IMR-90 (cell line): Measurements from ENCODE around the gene KCTD13. TPM values are rescaled to one million over a fixed set of nuclear protein-coding genes. Genes with fewer than 3 reads are reported as not detected.

Experiments used
- ATAC-seq: fragments of 200-7000 bp; cut with Tn5 transposase; 2 replicates; pipeline ENCODE4 v1.9.1; 2020; ENCODE audit warnings: low read depth, mild to moderate bottlenecking, moderate library complexity
- BruUV-seq: library from RNA; stranded (reverse); fragments of 400-500 nt; replicated peaks from 2 replicates; lab custom pipeline; 2021; lab: Mats Ljungman, UMichigan
- CTCF ChIA-PET: fragments of 300-600 bp; formaldehyde crosslinking; extraction: SDS; loops from one replicate; lab custom pipeline; 2021; ENCODE audit warnings: antibody characterized with exemption; lab: Yijun Ruan, JAX
- POLR2A ChIA-PET: fragments of 300-600 bp; sonication (Branson Sonifier 250); formaldehyde crosslinking; loops from one replicate; lab custom pipeline; 2022; ENCODE audit warnings: antibody characterized with exemption; ENCODE audit not compliant: unreplicated experiment; lab: Charles Lee
- DNase-seq: peaks from one replicate; pipeline ENCODE4 v3.0.0; 2013
- H2AFZ ChIP-seq: replicated peaks from 2 replicates; pipeline ENCODE3; 2013; ENCODE audit warnings: low read length, mild to moderate bottlenecking; ENCODE audit not compliant: poor library complexity
- H2AK5ac ChIP-seq: 2 replicates; pipeline ENCODE4 v1.6.1; 2013; ENCODE audit warnings: low read depth, low read length, inconsistent platforms
- H2AK9ac ChIP-seq: replicated peaks from 2 replicates; pipeline ENCODE3; 2013; ENCODE audit warnings: mild to moderate bottlenecking, low read depth, low read length, moderate library complexity; ENCODE audit not compliant: poor library complexity
- H2BK120ac ChIP-seq: 2 replicates; pipeline ENCODE4 v1.6.1; 2013; ENCODE audit warnings: low read depth, low read length, inconsistent platforms
- H2BK15ac ChIP-seq: 3 replicates; pipeline ENCODE4 v1.6.1; 2013; ENCODE audit warnings: low read depth, low read length, inconsistent platforms
- H2BK20ac ChIP-seq: 2 replicates; pipeline ENCODE4 v1.6.1; 2013; ENCODE audit warnings: low read depth, mild to moderate bottlenecking, inconsistent platforms, low read length, moderate library complexity
- H2BK5ac ChIP-seq: 2 replicates; pipeline ENCODE4 v1.6.1; 2013; ENCODE audit warnings: mild to moderate bottlenecking, low read depth, low read length, inconsistent platforms; ENCODE audit not compliant: poor library complexity, severe bottlenecking
- H3K14ac ChIP-seq: replicated peaks from 2 replicates; pipeline ENCODE4 v1.6.1; 2013; ENCODE audit warnings: low read depth, low read length, inconsistent platforms
- H3K18ac ChIP-seq: 2 replicates; pipeline ENCODE4 v1.6.1; 2013; ENCODE audit warnings: low read depth, low read length, control low read depth
- H3K23ac ChIP-seq: 2 replicates; pipeline ENCODE4 v1.6.1; 2013; ENCODE audit warnings: low read depth, low read length, inconsistent platforms
- H3K27ac ChIP-seq: 2 replicates; pipeline ENCODE4 v1.5.1; 2013; ENCODE audit warnings: mild to moderate bottlenecking, control low read depth, low read length; ENCODE audit not compliant: insufficient read depth
- H3K27me3 ChIP-seq: 2 replicates; pipeline ENCODE4 v1.6.1; 2013; ENCODE audit warnings: low read length; ENCODE audit not compliant: control insufficient read depth, insufficient read depth
- H3K36me3 ChIP-seq: 2 replicates; pipeline ENCODE4 v1.6.1; 2013; ENCODE audit warnings: low read length, mixed read lengths; ENCODE audit not compliant: control insufficient read depth, insufficient read depth
- H3K4ac ChIP-seq: 2 replicates; pipeline ENCODE4 v1.6.1; 2013; ENCODE audit warnings: low read depth, low read length, inconsistent platforms
- H3K4me1 ChIP-seq: 2 replicates; pipeline ENCODE4 v1.6.1; 2013; ENCODE audit warnings: low read length, mixed read lengths; ENCODE audit not compliant: control insufficient read depth, insufficient read depth
- H3K4me2 ChIP-seq: 2 replicates; pipeline ENCODE4 v1.6.1; 2013; ENCODE audit warnings: low read depth, mild to moderate bottlenecking, control low read depth, low read length, moderate library complexity
- H3K4me3 ChIP-seq: 2 replicates; pipeline ENCODE4 v1.5.1; 2013; ENCODE audit warnings: low read depth, mild to moderate bottlenecking, control low read depth, low read length, moderate library complexity; ENCODE audit not compliant: insufficient read depth
- H3K56ac ChIP-seq: 2 replicates; pipeline ENCODE4 v1.6.1; 2013; ENCODE audit warnings: low read length, inconsistent platforms; ENCODE audit not compliant: insufficient read depth; ENCODE audit errors: extremely low read depth
- H3K79me1 ChIP-seq, 2 experiments: 2 replicates each; pipeline ENCODE4 v1.6.1; 2013; ENCODE audit warnings: low read length in 2 of 2, inconsistent platforms in 1 of 2, low read depth in 1 of 2
- H3K9ac ChIP-seq: 2 replicates; pipeline ENCODE4 v1.6.1; 2013; ENCODE audit warnings: low read depth, low read length, control low read depth
- H3K9me1 ChIP-seq: 2 replicates; pipeline ENCODE4 v1.6.1; 2013; ENCODE audit warnings: low read length, inconsistent platforms; ENCODE audit not compliant: insufficient read depth
- H3K9me3 ChIP-seq: 2 replicates; pipeline ENCODE4 v1.6.1; 2013; ENCODE audit warnings: low read length; ENCODE audit not compliant: control insufficient read depth, insufficient read depth
- H4K20me1 ChIP-seq: 2 replicates; pipeline ENCODE4 v1.6.1; 2013; ENCODE audit warnings: low read length, inconsistent platforms; ENCODE audit not compliant: insufficient read depth
- H4K5ac ChIP-seq: 2 replicates; pipeline ENCODE4 v1.6.1; 2013; ENCODE audit warnings: mild to moderate bottlenecking, low read depth, low read length, control low read depth
- H4K8ac ChIP-seq, 2 experiments: 2 replicates each; pipeline ENCODE4 v1.6.1; 2013; ENCODE audit warnings: low read depth in 2 of 2, low read length in 2 of 2, control low read depth in 1 of 2, inconsistent platforms in 1 of 2
- H4K91ac ChIP-seq: 2 replicates; pipeline ENCODE4 v1.6.1; 2013; ENCODE audit warnings: low read depth, low read length, inconsistent platforms; ENCODE audit not compliant: insufficient read depth
- BHLHE40 ChIP-seq: fragments of 150-350 bp; IDR thresholded peaks from 2 replicates; pipeline ENCODE4 v1.6.1; 2016; ENCODE audit warnings: mild to moderate bottlenecking, low read depth, low read length
- CEBPB ChIP-seq: IDR thresholded peaks from 2 replicates; pipeline ENCODE4 v1.6.1; 2012; ENCODE audit warnings: low read depth, low read length, improper control_type of control experiment
- CHD1 ChIP-seq: IDR thresholded peaks from 2 replicates; pipeline ENCODE4 v1.6.1; 2012; ENCODE audit warnings: low read depth, low read length, improper control_type of control experiment
- CTCF ChIP-seq: conservative IDR thresholded peaks from 2 replicates; pipeline ENCODE4 v1.5.1; 2012; ENCODE audit warnings: mild to moderate bottlenecking, low read depth, low read length, improper control_type of control experiment
- ELK1 ChIP-seq: fragments of 150-350 bp; IDR thresholded peaks from 2 replicates; pipeline ENCODE4 v1.6.1; 2016; ENCODE audit warnings: low read depth, mild to moderate bottlenecking, low read length, moderate library complexity, borderline replicate concordance
- FOS ChIP-seq: fragments of 150-350 bp; IDR thresholded peaks from 2 replicates; pipeline ENCODE4 v1.6.1; 2016; ENCODE audit warnings: low read depth, low read length
- MAFK ChIP-seq: IDR thresholded peaks from 2 replicates; pipeline ENCODE4 v1.6.1; 2012; ENCODE audit warnings: low read depth, low read length, improper control_type of control experiment
- MAZ ChIP-seq: IDR thresholded peaks from 2 replicates; pipeline ENCODE4 v1.6.1; 2012; ENCODE audit warnings: low read depth, mild to moderate bottlenecking, low read length, improper control_type of control experiment, moderate library complexity, borderline replicate concordance
- MXI1 ChIP-seq: IDR thresholded peaks from 2 replicates; pipeline ENCODE4 v1.6.1; 2012; ENCODE audit warnings: low read depth, mild to moderate bottlenecking, low read length, moderate library complexity, borderline replicate concordance
- NFE2L2 ChIP-seq: fragments of 150-350 bp; IDR thresholded peaks from 2 replicates; pipeline ENCODE4 v1.6.1; 2016; ENCODE audit warnings: low read depth, mild to moderate bottlenecking, low read length
- POLR2A ChIP-seq: IDR thresholded peaks from 2 replicates; pipeline ENCODE4 v1.6.1; 2012; ENCODE audit warnings: mild to moderate bottlenecking, low read depth, low read length
- RAD21 ChIP-seq: IDR thresholded peaks from 2 replicates; pipeline ENCODE4 v1.6.1; 2012; ENCODE audit warnings: low read length, improper control_type of control experiment
- RCOR1 ChIP-seq: IDR thresholded peaks from 2 replicates; pipeline ENCODE4 v1.6.1; 2012; ENCODE audit warnings: mild to moderate bottlenecking, low read length, improper control_type of control experiment; ENCODE audit not compliant: insufficient replicate concordance
- RFX5 ChIP-seq: IDR thresholded peaks from 2 replicates; pipeline ENCODE4 v1.8.0; 2012; ENCODE audit warnings: low read depth, mild to moderate bottlenecking, low read length, moderate library complexity
- SMC3 ChIP-seq: fragments of 150-350 bp; IDR thresholded peaks from 2 replicates; pipeline ENCODE4 v1.6.1; 2016; ENCODE audit warnings: low read depth, mild to moderate bottlenecking, antibody characterized with exemption, low read length, moderate library complexity
- WGBS, 2 experiments: methylation state at CpG; one replicate each; pipeline versions ENCODE4 v1.1.5 to v1.1.7; 2013; ENCODE audit warnings: missing lambda C conversion rate in 2 of 2; ENCODE audit not compliant: insufficient read length in 1 of 2; ENCODE audit errors: extremely low coverage in 2 of 2; 5-methylcytosine and 5-hydroxymethylcytosine counted together
- dilution Hi-C: fragments of 300-500 bp; cut with HindIII; formaldehyde crosslinking; loops from one replicate; pipeline ENCODE4 v1.14.3; 2018; ENCODE audit warnings: low sequenced_read_pairs; ENCODE audit not compliant: unreplicated experiment
- in situ Hi-C: fragments of 300-500 bp; cut with MboI; formaldehyde crosslinking; loops from 3 replicates; pipeline ENCODE4 v1.14.3; 2019; ENCODE audit warnings: low sequenced_read_pairs, inconsistent platforms, mixed read lengths
- intact Hi-C: fragments of 100-400 bp; cut with micrococcal nuclease; formaldehyde crosslinking; loops from 2 replicates; pipeline ENCODE4 v1.10.0; 2022
- polyA plus RNA-seq, 3 experiments: library from polyadenylated mRNA; depleted of rRNA; stranded (reverse); fragments of >200 nt; gene quantifications; 2 replicates each; pipeline ENCODE4 v1.2.3, GENCODE V29; 2012; ENCODE audit warnings: low replicate concordance in 1 of 3
- total RNA-seq: library from RNA; depleted of rRNA; stranded (reverse); fragments of >200 nt; gene quantifications from 2 replicates; pipeline ENCODE4 v1.2.3, GENCODE V29; 2012
- TF ChIP-seq, protein P1 (sequence below): fragments of 150-350 bp; IDR thresholded peaks from 2 replicates; pipeline ENCODE4 v1.6.1; 2017; ENCODE audit warnings: mild to moderate bottlenecking, antibody characterized with exemption, low read length, low read depth

The KCTD13 gene
- total and polyA plus RNA-seq, 2 of the 4 experiments (the other 2 are of a cell fraction) = 4.1 to 20.7 TPM

GRCh38 chr16:29961127-29961478 is 35.1 kb upstream of the KCTD13 start:
- peak overlapping the region; percentile 56 for H3K18ac ChIP-seq
- dilution Hi-C loops (no loop called here), intact Hi-C loops (loop anchor here (1.0 kb wide), 1 partner anchor 17 kb away; no protein-coding TSS in a partner anchor), in situ Hi-C loops (no loop called here)
- H3K9me1 ChIP-seq = peaks cover 5% of the 10 kb centered on the region; the same call in 1 of the 2 replicates
- peak overlapping the region; percentile 85 for H3K4ac ChIP-seq
- no peaks in the 10 kb centered on the region for H3K27me3 ChIP-seq
- H2BK5ac ChIP-seq = peak overlapping the region; percentile 77
- H3K4me3 ChIP-seq = peak overlapping the region; percentile 55
- 0 out of 3 replicates have a peak overlapping the region, but pooled peaks have one; percentile 55 for H2BK15ac ChIP-seq
- peak overlapping the region; percentile 86; the same call in 1 of the 2 replicates for H3K56ac ChIP-seq
- peak overlapping the region; percentile 38 for H2AK5ac ChIP-seq
- H4K20me1 ChIP-seq = no peaks in the 10 kb centered on the region
- 83% methylated on average over 4 of the region's 10 CpGs; no CpG with 5 or more reads in 1 of the 2 experiments for WGBS, 2 experiments
- no peak overlapping the region for H2BK20ac ChIP-seq
- peaks cover 8% of the 10 kb centered on the region for H3K4me1 ChIP-seq
- peak overlapping the region; percentile 82 for H4K91ac ChIP-seq
- H3K79me1 ChIP-seq = peaks cover 12 to 25% of the 10 kb centered on the region in 2 experiments; a peak in 3 of 4 replicates
- peak overlapping the region; percentile 87 for H3K4me2 ChIP-seq
- no peak for TF ChIP-seq CHD1
- TF ChIP-seq RCOR1 = no peak
- no peak for TF ChIP-seq NFE2L2
- TF ChIP-seq RAD21 = no peak
- TF ChIP-seq MAZ = no peak
- TF ChIP-seq, protein P1, sequence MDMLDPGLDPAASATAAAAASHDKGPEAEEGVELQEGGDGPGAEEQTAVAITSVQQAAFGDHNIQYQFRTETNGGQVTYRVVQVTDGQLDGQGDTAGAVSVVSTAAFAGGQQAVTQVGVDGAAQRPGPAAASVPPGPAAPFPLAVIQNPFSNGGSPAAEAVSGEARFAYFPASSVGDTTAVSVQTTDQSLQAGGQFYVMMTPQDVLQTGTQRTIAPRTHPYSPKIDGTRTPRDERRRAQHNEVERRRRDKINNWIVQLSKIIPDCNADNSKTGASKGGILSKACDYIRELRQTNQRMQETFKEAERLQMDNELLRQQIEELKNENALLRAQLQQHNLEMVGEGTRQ = no peak
- TF ChIP-seq POLR2A = no peak
- TF ChIP-seq ELK1 = no peak
- TF ChIP-seq CEBPB = no peak
- TF ChIP-seq MXI1 = no peak
- no peak for TF ChIP-seq CTCF
- TF ChIP-seq SMC3 = no peak
- no peak for TF ChIP-seq BHLHE40
- no peak for TF ChIP-seq RFX5
- TF ChIP-seq FOS = no peak
- no peak for TF ChIP-seq MAFK
- H3K9me3 ChIP-seq = no peaks in the 10 kb centered on the region
- ATAC-seq (no peak), DNase-seq (no peak)
- no peak overlapping the region for H3K27ac ChIP-seq
- peak overlapping the region; percentile 80 for H3K23ac ChIP-seq
- peak overlapping the region; percentile 88 to 96 for H4K8ac ChIP-seq
- H4K5ac ChIP-seq = peak overlapping the region; percentile 76
- H3K14ac ChIP-seq = peak overlapping the region; percentile 98
- CTCF ChIA-PET = no interaction called here
- peak overlapping the region; percentile 73 for H2AK9ac ChIP-seq
- H3K36me3 ChIP-seq = peaks cover 2% of the 10 kb centered on the region; the same call in 1 of the 2 replicates
- no TSS peak for BruUV-seq
- POLR2A ChIA-PET = interaction anchor here (0.5 to 2.0 kb wide), 3 partner anchors 12 to 74 kb away, joined by 5 to 8 read pairs (median 5); partner anchors contain the start of gene TAOK2
- H2AFZ ChIP-seq = peak overlapping the region; percentile 98
- H2BK120ac ChIP-seq = peak overlapping the region; percentile 74
- H3K9ac ChIP-seq = peak overlapping the region; percentile 84
